MCF 10A (cell line): Measurements from ENCODE around the gene SLC9C1. TPM values are rescaled to one million over a fixed set of nuclear protein-coding genes. Genes with fewer than 3 reads are reported as not detected.

Source experiments
- BruUV-seq: library from RNA; stranded (reverse); fragments of 400-500 nt; replicated peaks from 2 replicates; lab custom pipeline; 2021; lab: Mats Ljungman, UMichigan
- CTCF ChIA-PET: fragments of 300-600 bp; sonication (Branson Sonifier 250); formaldehyde crosslinking; extraction: SDS; loops from one replicate; lab custom pipeline; 2021; ENCODE audit warnings: antibody characterized with exemption, inconsistent platforms; lab: Yijun Ruan, JAX
- POLR2A ChIA-PET: fragments of 300-600, 350-650 bp; sonication (Branson Sonifier 250); formaldehyde crosslinking; extraction: SDS; loops from one replicate; lab custom pipeline; 2020; ENCODE audit warnings: antibody characterized with exemption, inconsistent platforms; lab: Yijun Ruan, JAX
- DNase-seq: peaks from one replicate; pipeline ENCODE4 v3.0.0-alpha.2; 2018; ENCODE audit not compliant: unreplicated experiment
- H3K27ac Mint-ChIP-seq: one replicate; pipeline ENCODE4 v1.8.0; 2022; ENCODE audit warnings: mild to moderate bottlenecking, low read depth, mixed read lengths; ENCODE audit not compliant: unreplicated experiment
- H3K27me3 Mint-ChIP-seq: one replicate; pipeline ENCODE4 v1.8.0; 2022; ENCODE audit warnings: mixed read lengths; ENCODE audit not compliant: insufficient read depth, unreplicated experiment
- H3K36me3 Mint-ChIP-seq: one replicate; pipeline ENCODE4 v1.8.0; 2022; ENCODE audit warnings: mild to moderate bottlenecking, moderate library complexity, mixed read lengths; ENCODE audit not compliant: insufficient read depth, unreplicated experiment
- H3K4me1 Mint-ChIP-seq: one replicate; pipeline ENCODE4 v1.8.0; 2022; ENCODE audit warnings: mixed read lengths; ENCODE audit not compliant: insufficient read depth, unreplicated experiment
- H3K4me3 Mint-ChIP-seq: one replicate; pipeline ENCODE4 v1.8.0; 2022; ENCODE audit warnings: mild to moderate bottlenecking, moderate library complexity, mixed read lengths; ENCODE audit not compliant: unreplicated experiment
- H3K9me3 Mint-ChIP-seq: one replicate; pipeline ENCODE4 v1.8.0; 2022; ENCODE audit warnings: mixed read lengths; ENCODE audit not compliant: unreplicated experiment
- CTCF ChIP-seq: fragments of 200-600 bp; IDR thresholded peaks from one replicate; pipeline ENCODE4 v1.8.0; 2022; ENCODE audit warnings: antibody characterized with exemption, mild to moderate bottlenecking; ENCODE audit not compliant: unreplicated experiment
- intact Hi-C: fragments of 100-400 bp; cut with micrococcal nuclease; formaldehyde crosslinking; loops from 2 replicates; pipeline ENCODE4 v1.14.1; 2022
- total RNA-seq: library from RNA; stranded (reverse); gene quantifications from 2 replicates; pipeline ENCODE4 v1.2.3, GENCODE V29; 2022

Gene SLC9C1
- total RNA-seq, 1 experiment from 2014 or later = not detected

GRCh38 chr3:112247900-112248299 lies 46.1 kb downstream of the SLC9C1 start:
- no peaks in the 10 kb centered on the region for H3K36me3 Mint-ChIP-seq
- intact Hi-C loops = no loop called here
- BruUV-seq = no TSS peak

DNA sequence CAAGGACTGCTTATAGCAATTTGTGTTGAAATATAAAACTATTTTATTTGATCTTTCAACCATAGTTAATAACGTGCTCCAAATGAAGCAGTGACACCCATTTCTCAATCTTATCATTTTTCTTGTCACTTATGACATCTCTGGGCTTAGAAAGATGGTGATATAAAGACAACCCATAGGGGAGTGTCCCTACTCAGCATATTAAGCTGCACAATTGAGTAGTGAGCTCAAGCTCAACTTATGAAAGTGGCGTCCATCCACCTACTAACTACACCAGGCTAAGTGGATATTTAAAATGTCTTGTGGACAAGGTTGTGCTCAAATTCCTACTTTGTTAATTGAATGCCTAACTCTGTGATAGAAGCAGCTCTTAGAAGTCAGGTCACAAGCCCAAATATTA lies 46.7 kb downstream of the SLC9C1 start:
- Mint-ChIP-seq H3K27ac (no peak overlapping the region), H3K9me3 (no peaks in the 10 kb centered on the region), H3K4me1 (no peaks in the 10 kb centered on the region), H3K36me3 (no peaks in the 10 kb centered on the region), H3K27me3 (no peaks in the 10 kb centered on the region), H3K4me3 (no peak overlapping the region)
- BruUV-seq = no TSS peak
- ChIA-PET POLR2A (interaction anchor here (0.8 kb wide), 1 partner anchor 45 kb away, joined by 4 read pairs; no protein-coding TSS in a partner anchor), CTCF (interaction anchor here (0.7 to 1.0 kb wide), 2 partner anchors 100 to 1489 kb away, joined by 3 read pairs; no protein-coding TSS in a partner anchor)
- DNase-seq = no peak
- TF ChIP-seq CTCF = no peak
- intact Hi-C loops = no loop called here

More at GRCh38 chr3:112247900-112248299, 46.1 kb downstream of the SLC9C1 start:
- Mint-ChIP-seq H3K27me3 (no peaks in the 10 kb centered on the region), H3K9me3 (no peaks in the 10 kb centered on the region), H3K4me1 (no peaks in the 10 kb centered on the region), H3K27ac (no peak overlapping the region), H3K4me3 (no peak overlapping the region)
- ChIA-PET POLR2A (no interaction called here), CTCF (interaction anchor here (0.5 to 0.7 kb wide), 2 partner anchors 330 to 1488 kb away, joined by 3 read pairs; no protein-coding TSS in a partner anchor)
- no peak for DNase-seq
- no peak for TF ChIP-seq CTCF

DNA sequence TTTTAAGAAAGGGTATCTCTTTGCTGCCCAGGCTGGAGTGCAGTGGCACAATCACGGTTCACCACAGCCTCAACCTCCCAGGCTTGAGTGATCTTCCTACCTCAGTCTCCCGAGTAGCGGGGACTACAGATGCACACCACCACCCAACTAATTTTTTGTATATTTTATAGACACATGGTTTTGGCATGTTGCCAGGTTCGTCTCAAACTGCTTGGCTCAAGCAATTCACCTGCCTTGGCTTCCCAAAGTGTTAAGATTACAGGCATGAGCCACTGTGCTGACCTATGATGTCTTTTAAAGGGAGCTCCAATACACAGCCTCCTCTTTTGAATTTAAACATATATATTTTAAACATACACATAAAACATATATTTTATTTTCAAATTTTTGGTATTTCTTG lies 60.9 kb downstream of the SLC9C1 start:
- no peak overlapping the region for H3K4me3 Mint-ChIP-seq
- peaks cover 7% of the 10 kb centered on the region for H3K9me3 Mint-ChIP-seq
- H3K27ac Mint-ChIP-seq = no peak overlapping the region
- no peak for TF ChIP-seq CTCF
- H3K4me1 Mint-ChIP-seq = no peaks in the 10 kb centered on the region
- intact Hi-C loops = no loop called here
- ChIA-PET POLR2A (no interaction called here), CTCF (interaction anchor here (0.6 kb wide), 1 partner anchor 1987 kb away, joined by 7 read pairs; no protein-coding TSS in a partner anchor)
- H3K27me3 Mint-ChIP-seq = no peaks in the 10 kb centered on the region
- BruUV-seq = no TSS peak
- DNase-seq = no peak
- no peaks in the 10 kb centered on the region for H3K36me3 Mint-ChIP-seq

DNA sequence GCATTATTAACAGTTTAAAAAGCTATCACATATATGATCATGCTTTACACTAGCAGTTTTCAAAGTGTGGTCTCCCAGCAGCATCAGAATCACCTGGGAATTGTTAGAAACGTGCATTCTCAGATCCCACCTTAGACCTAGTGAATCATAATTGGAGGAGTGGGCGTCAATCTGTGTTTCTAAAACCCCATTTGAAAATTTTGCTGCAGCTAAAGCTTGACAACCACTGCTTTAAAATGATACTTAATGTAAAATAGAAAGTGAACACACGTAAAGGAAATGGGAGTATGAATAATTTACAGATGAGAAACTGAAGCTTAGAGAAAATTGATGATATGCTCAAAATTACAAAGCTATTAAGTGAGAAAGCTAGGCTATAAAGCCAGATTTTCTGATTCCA lies 62.3 kb downstream of the SLC9C1 start:
- no TSS peak for BruUV-seq
- DNase-seq = no peak
- Mint-ChIP-seq H3K4me3 (no peak overlapping the region), H3K36me3 (no peaks in the 10 kb centered on the region), H3K27me3 (no peaks in the 10 kb centered on the region), H3K27ac (no peak overlapping the region), H3K4me1 (no peaks in the 10 kb centered on the region), H3K9me3 (peaks cover 7% of the 10 kb centered on the region)
- POLR2A ChIA-PET = interaction anchor here (0.7 to 1.0 kb wide), 2 partner anchors 11 to 24 kb away, joined by 3 read pairs; no protein-coding TSS in a partner anchor
- intact Hi-C loops = no loop called here
- CTCF ChIA-PET = interaction anchor here (1.1 kb wide), 1 partner anchor 32 kb away, joined by 3 read pairs; no protein-coding TSS in a partner anchor
- no peak for TF ChIP-seq CTCF
